BJ (cell line): ENCODE measurements around the gene TMEM178B. TPM values are rescaled to one million over a fixed set of nuclear protein-coding genes. Genes with fewer than 3 reads are reported as not detected.

Source experiments
- CTCF ChIA-PET: fragments of 350-600 bp; formaldehyde crosslinking; extraction: SDS; loops from one replicate; lab custom pipeline; 2021; ENCODE audit warnings: antibody characterized with exemption, inconsistent platforms; lab: Yijun Ruan, JAX
- POLR2A ChIA-PET: fragments of 300-600 bp; sonication (Branson Sonifier 250); formaldehyde crosslinking; extraction: SDS; loops from one replicate; lab custom pipeline; 2021; ENCODE audit warnings: antibody characterized with exemption; lab: Charles Lee
- DNase-seq: peaks from one replicate; pipeline ENCODE4 v3.0.0-alpha.2; 2011; ENCODE audit warnings: low read depth
- H3K27me3 ChIP-seq: 2 replicates; pipeline ENCODE4 v1.6.0; 2011; ENCODE audit warnings: low read length; ENCODE audit not compliant: control insufficient read depth, insufficient read depth
- H3K36me3 ChIP-seq: 2 replicates; pipeline ENCODE4 v1.5.1; 2011; ENCODE audit warnings: low read length; ENCODE audit not compliant: control insufficient read depth, insufficient read depth
- H3K4me3 ChIP-seq: 2 replicates; pipeline ENCODE4 v1.5.1; 2011; ENCODE audit warnings: low read depth, mild to moderate bottlenecking, control low read depth, low read length
- CTCF ChIP-seq: IDR thresholded peaks from 2 replicates; pipeline ENCODE4 v1.5.1; 2011; ENCODE audit warnings: low read depth, mild to moderate bottlenecking, control low read depth, inconsistent platforms, low read length, moderate library complexity; ENCODE audit not compliant: insufficient read depth
- polyA plus RNA-seq: library from polyadenylated mRNA; depleted of rRNA; stranded (reverse); fragments of >200 nt; gene quantifications from 2 replicates; pipeline ENCODE4 v1.2.3, GENCODE V29; 2011

The TMEM178B gene
- polyA plus RNA-seq, 1 experiment: 0.43 TPM

- DNase-seq: no peak
- CTCF ChIA-PET: no interaction called here
These were observed 426.7 kb downstream of the TMEM178B start for GRCh38 chr7:141500608-141501007.

GRCh38 chr7:141501451-141501850, 427.6 kb downstream of the TMEM178B start:
- H3K4me3 ChIP-seq: no peak overlapping the region
- H3K27me3 ChIP-seq: no peaks in the 10 kb centered on the region
- no peaks in the 10 kb centered on the region for H3K36me3 ChIP-seq
- ChIA-PET CTCF (no interaction called here), POLR2A (no interaction called here)
- DNase-seq: no peak
- no peak for TF ChIP-seq CTCF

More at GRCh38 chr7:141500608-141501007, 426.7 kb downstream of the TMEM178B start:
- H3K4me3 ChIP-seq: no peak overlapping the region
- no peak for TF ChIP-seq CTCF
- POLR2A ChIA-PET: no interaction called here
- H3K27me3 ChIP-seq: no peaks in the 10 kb centered on the region
- H3K36me3 ChIP-seq: no peaks in the 10 kb centered on the region

GRCh38 chr7:141511316-141511675, 437.4 kb downstream of the TMEM178B start:
- Histone ChIP-seq H3K4me3 (no peak overlapping the region), H3K36me3 (no peaks in the 10 kb centered on the region), H3K27me3 (peaks cover 10% of the 10 kb centered on the region)
- DNase-seq: no peak
- no peak for TF ChIP-seq CTCF
- ChIA-PET POLR2A (no interaction called here), CTCF (interaction anchor here (1.2 kb wide), 1 partner anchor 22 kb away, joined by 3 read pairs; no protein-coding TSS in a partner anchor)

GRCh38 chr7:141511676-141512396, 438.0 kb downstream of the TMEM178B start:
- no peak for DNase-seq
- ChIA-PET CTCF (interaction anchor here (1.2 kb wide), 1 partner anchor 22 kb away, joined by 3 read pairs; no protein-coding TSS in a partner anchor), POLR2A (no interaction called here)
- H3K27me3 ChIP-seq: peaks cover 10% of the 10 kb centered on the region
- no peaks in the 10 kb centered on the region for H3K36me3 ChIP-seq
- no peak for TF ChIP-seq CTCF
- H3K4me3 ChIP-seq: no peak overlapping the region

GRCh38 chr7:141512597-141512996, 438.7 kb downstream of the TMEM178B start:
- DNase-seq: no peak
- ChIA-PET POLR2A (no interaction called here), CTCF (interaction anchor here (1.2 kb wide), 1 partner anchor 21 kb away, joined by 3 read pairs; no protein-coding TSS in a partner anchor)
- TF ChIP-seq CTCF: no peak
- Histone ChIP-seq H3K27me3 (peaks cover 10% of the 10 kb centered on the region), H3K4me3 (no peak overlapping the region), H3K36me3 (no peaks in the 10 kb centered on the region)
